OCI-LY3 (cell line): ENCODE results near the gene FBN2.

ENCODE experiments used
- H2AFZ ChIP-seq: fragments of 200-600, 300-600 bp; shearing (Covaris generic); 2 replicates; pipeline ENCODE4 v1.6.0; 2014; ENCODE audit warnings: antibody characterized with exemption, low read depth, low read length
- H3K27ac ChIP-seq: fragments of 200-600, 300-600 bp; sonication (generic); 2 replicates; pipeline ENCODE4 v1.5.1; 2014; ENCODE audit warnings: mild to moderate bottlenecking, low read length, moderate library complexity, mixed read lengths
- H3K27me3 ChIP-seq: fragments of 200-600, 300-600 bp; sonication (generic); 2 replicates; pipeline ENCODE4 v1.6.1; 2014; ENCODE audit warnings: low read depth, low read length, mixed read lengths
- H3K36me3 ChIP-seq: fragments of 200-600, 300-600 bp; sonication (generic); replicated peaks from 2 replicates; pipeline ENCODE3; 2014; ENCODE audit warnings: low read depth, low read length, mixed read lengths
- H3K4me1 ChIP-seq: fragments of 300-600, 200-600 bp; sonication (generic); 2 replicates; pipeline ENCODE4 v1.6.1; 2014; ENCODE audit warnings: low read length, mixed read lengths
- H3K4me2 ChIP-seq: fragments of 200-600, 300-600 bp; sonication (generic); 2 replicates; pipeline ENCODE4 v1.6.1; 2014; ENCODE audit warnings: low read length, mixed read lengths
- H3K4me3 ChIP-seq: fragments of 300-600, 200-600 bp; sonication (generic); 2 replicates; pipeline ENCODE4 v1.5.1; 2014; ENCODE audit warnings: antibody characterized with exemption, mild to moderate bottlenecking, low read length, moderate library complexity
- H3K79me2 ChIP-seq: fragments of 300-600, 200-600 bp; shearing (Covaris generic); 2 replicates; pipeline ENCODE4 v1.6.1; 2014; ENCODE audit warnings: mild to moderate bottlenecking, low read length, mixed read lengths
- H3K9ac ChIP-seq: fragments of 300-600, 200-600 bp; shearing (Covaris generic); 2 replicates; pipeline ENCODE4 v1.6.0; 2014; ENCODE audit warnings: mild to moderate bottlenecking, low read length, moderate library complexity
- H3K9me3 ChIP-seq: fragments of 200-600, 300-600 bp; shearing (Covaris generic); 2 replicates; pipeline ENCODE4 v1.6.1; 2014; ENCODE audit warnings: low read length, mixed read lengths; ENCODE audit not compliant: insufficient read depth
- H4K20me1 ChIP-seq: fragments of 200-600, 300-600 bp; sonication (generic); 2 replicates; pipeline ENCODE4 v1.6.1; 2016; ENCODE audit warnings: low read length, mixed read lengths; ENCODE audit not compliant: insufficient read depth
- EZH2phosphoT487 ChIP-seq: fragments of 200-600 bp; shearing (Covaris generic); IDR thresholded peaks from 2 replicates; pipeline ENCODE4 v1.6.1; 2018; ENCODE audit warnings: antibody characterized with exemption, mixed run types, low read depth
- TF ChIP-seq, protein P1 (sequence below): fragments of 200-600, 300-600 bp; sonication (generic); IDR thresholded peaks from 2 replicates; pipeline ENCODE4 v1.5.1; 2014; ENCODE audit warnings: antibody characterized with exemption, low read length, low read depth

FBN2 gene

DNA sequence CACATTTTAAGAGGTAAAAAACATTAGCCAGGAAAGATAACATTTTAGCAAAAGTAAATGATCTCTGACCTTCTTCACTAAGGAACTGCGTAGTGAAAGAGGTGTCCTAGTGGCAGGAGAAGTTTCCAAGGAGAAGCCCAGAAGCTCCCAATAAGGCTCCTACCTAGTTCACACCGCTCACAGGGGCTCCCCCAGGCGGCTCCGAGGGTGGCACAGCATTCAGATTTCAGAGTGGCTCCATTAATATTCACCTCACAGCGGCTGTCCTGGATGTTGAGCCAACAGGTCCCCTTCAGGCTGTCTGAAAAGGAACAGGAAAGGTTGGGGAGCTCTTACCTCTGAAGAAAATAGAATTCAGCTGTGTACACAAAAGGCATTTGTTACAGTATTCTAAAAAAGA, 187.3 kb downstream of the FBN2 start:
- H3K36me3 ChIP-seq: no peaks in the 10 kb centered on the region
- no peaks in the 10 kb centered on the region for H3K27me3 ChIP-seq
- no peak overlapping the region for H3K27ac ChIP-seq
- H3K4me3 ChIP-seq: no peak overlapping the region
- TF ChIP-seq EZH2phosphoT487: no peak
- H3K4me1 ChIP-seq: no peaks in the 10 kb centered on the region
- no peaks in the 10 kb centered on the region for H3K79me2 ChIP-seq
- no peaks in the 10 kb centered on the region for H3K9me3 ChIP-seq
- H4K20me1 ChIP-seq: no peaks in the 10 kb centered on the region
- no peak overlapping the region for H3K9ac ChIP-seq
- H3K4me2 ChIP-seq: no peak overlapping the region
- H2AFZ ChIP-seq: no peak overlapping the region

DNA sequence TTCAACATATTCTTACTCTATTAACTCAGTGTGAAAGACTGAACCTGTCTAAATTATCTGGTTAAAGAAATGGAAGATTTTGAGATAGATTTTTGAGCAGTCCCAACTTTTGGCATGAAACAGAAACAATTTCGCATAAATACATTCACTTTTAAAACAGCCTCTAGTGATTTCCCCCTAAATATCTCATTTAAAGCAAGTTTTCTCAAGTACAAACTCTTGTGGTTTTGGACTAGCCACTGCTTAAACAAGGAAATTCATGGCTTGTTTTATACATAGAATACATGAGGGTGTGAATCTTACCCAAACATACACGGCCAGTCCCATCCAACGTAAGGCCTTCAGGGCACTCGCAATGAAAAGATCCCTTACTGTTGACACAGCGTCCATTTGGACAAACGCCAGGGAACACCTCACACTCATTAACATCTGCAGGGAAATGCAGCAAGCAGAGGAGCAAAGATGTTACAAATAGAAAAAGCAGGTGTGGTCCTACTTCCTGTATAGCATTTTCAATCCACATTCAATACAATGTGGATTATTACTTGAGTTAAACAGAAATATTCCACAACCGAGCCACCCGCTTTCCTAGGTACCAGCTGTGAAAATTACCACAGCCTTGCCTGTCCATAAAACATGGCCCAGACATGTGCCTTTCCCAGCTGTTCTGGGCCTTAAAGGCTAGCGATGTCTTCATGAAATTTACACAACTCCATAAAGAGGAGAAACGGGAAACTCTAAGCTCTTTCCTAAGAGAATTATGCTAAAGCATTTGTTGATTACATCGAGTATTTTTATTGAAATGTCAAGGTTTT, 188.8 kb downstream of the FBN2 start:
- H2AFZ ChIP-seq: no peak overlapping the region
- no peaks in the 10 kb centered on the region for H3K9me3 ChIP-seq
- no peak overlapping the region for H3K4me2 ChIP-seq

DNA sequence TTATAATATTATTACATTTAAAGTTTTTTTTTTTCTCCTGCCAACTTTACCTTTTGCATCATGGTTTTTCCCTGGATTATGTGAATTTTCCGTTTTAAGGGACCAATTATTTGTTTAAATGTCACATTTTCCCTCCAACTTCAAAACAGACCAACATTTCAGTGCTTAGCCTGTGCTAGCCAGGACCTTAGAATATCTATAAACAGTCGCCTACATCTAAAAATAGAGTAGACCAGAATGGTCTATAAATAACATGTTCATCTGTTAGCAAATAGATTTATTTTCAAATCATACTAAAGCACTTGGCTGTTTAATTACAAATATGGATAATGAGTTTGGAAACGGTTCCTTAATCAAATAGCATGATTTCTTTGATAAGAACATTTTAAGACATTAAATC, 192.0 kb downstream of the FBN2 start:
- H3K79me2 ChIP-seq: no peaks in the 10 kb centered on the region
- H2AFZ ChIP-seq: no peak overlapping the region
- H3K4me3 ChIP-seq: no peak overlapping the region
- H3K36me3 ChIP-seq: no peaks in the 10 kb centered on the region
- no peaks in the 10 kb centered on the region for H4K20me1 ChIP-seq
- no peaks in the 10 kb centered on the region for H3K27me3 ChIP-seq
- TF ChIP-seq EZH2phosphoT487: no peak
- TF ChIP-seq, protein P1, sequence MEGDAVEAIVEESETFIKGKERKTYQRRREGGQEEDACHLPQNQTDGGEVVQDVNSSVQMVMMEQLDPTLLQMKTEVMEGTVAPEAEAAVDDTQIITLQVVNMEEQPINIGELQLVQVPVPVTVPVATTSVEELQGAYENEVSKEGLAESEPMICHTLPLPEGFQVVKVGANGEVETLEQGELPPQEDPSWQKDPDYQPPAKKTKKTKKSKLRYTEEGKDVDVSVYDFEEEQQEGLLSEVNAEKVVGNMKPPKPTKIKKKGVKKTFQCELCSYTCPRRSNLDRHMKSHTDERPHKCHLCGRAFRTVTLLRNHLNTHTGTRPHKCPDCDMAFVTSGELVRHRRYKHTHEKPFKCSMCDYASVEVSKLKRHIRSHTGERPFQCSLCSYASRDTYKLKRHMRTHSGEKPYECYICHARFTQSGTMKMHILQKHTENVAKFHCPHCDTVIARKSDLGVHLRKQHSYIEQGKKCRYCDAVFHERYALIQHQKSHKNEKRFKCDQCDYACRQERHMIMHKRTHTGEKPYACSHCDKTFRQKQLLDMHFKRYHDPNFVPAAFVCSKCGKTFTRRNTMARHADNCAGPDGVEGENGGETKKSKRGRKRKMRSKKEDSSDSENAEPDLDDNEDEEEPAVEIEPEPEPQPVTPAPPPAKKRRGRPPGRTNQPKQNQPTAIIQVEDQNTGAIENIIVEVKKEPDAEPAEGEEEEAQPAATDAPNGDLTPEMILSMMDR: no peak
- H3K9ac ChIP-seq: no peak overlapping the region
- H3K27ac ChIP-seq: no peak overlapping the region
- H3K4me1 ChIP-seq: no peaks in the 10 kb centered on the region
- H3K9me3 ChIP-seq: no peaks in the 10 kb centered on the region
- no peak overlapping the region for H3K4me2 ChIP-seq

More for the DNA sequence above, 188.8 kb downstream of the FBN2 start:
- no peak for TF ChIP-seq EZH2phosphoT487
- TF ChIP-seq, protein P1: no peak
- Histone ChIP-seq H3K27ac (no peak overlapping the region), H3K4me1 (no peaks in the 10 kb centered on the region), H3K36me3 (no peaks in the 10 kb centered on the region), H3K79me2 (no peaks in the 10 kb centered on the region), H3K9ac (no peak overlapping the region), H3K27me3 (no peaks in the 10 kb centered on the region), H3K4me3 (no peak overlapping the region), H4K20me1 (no peaks in the 10 kb centered on the region)

DNA sequence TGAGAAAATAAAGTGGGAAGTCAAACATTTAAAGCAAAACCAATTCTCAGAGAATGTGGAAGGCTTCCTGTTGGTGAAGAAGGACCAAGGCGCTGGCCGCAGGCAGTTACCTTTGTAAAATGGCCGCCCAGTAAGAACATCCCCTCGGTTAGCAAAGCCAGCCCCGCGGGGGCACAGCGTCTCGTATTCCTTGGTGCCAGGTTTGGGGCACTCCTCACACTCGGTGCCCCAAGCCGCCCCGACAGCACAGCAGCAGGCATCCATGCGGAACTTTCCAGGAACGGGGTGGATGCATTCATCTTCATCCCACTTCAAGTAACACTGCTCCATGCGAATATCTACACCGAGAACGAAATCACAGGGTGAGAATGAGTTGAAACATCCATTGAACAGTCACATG, 192.8 kb downstream of the FBN2 start:
- Histone ChIP-seq H3K27ac (no peak overlapping the region), H3K36me3 (no peaks in the 10 kb centered on the region), H3K27me3 (no peaks in the 10 kb centered on the region), H3K4me3 (no peak overlapping the region), H4K20me1 (no peaks in the 10 kb centered on the region), H3K9me3 (no peaks in the 10 kb centered on the region), H3K9ac (no peak overlapping the region), H3K4me1 (no peaks in the 10 kb centered on the region), H3K4me2 (no peak overlapping the region), H3K79me2 (no peaks in the 10 kb centered on the region), H2AFZ (no peak overlapping the region)
- TF ChIP-seq, protein P1: no peak
- no peak for TF ChIP-seq EZH2phosphoT487
